ENCODE data around the gene ECI1.

DNA sequence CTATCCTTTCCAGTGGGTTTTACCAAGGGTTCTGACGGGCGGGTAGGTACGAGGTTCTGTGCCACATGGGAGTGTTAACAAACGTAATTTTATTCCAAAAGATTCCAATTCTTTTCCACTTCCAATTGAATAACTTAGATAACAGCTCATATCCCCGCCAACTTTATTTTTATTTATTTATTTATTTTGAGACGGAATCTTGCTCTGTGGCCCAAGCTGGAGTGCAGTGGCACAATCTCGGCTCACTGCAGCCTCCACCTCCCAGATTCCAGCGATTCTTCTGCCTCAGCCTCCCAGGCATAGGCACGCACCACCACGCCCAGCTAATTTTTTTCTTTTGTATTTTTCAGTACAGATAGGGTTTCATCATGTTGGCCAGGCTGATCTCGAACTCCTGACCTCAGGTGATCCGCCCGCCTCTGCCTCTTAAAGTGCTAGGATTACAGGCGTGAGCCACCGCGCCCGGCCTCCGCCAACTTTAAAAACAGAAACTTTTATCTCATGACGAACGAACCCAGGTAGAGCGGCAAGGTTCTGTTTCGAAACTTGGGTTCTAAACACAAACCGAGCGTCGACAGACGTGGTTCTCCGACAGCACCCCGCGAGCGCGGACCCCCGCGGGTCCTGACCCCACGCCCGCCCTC is 613 bp downstream of the ECI1 start:
- TF ChIP-seq, protein P1, sequence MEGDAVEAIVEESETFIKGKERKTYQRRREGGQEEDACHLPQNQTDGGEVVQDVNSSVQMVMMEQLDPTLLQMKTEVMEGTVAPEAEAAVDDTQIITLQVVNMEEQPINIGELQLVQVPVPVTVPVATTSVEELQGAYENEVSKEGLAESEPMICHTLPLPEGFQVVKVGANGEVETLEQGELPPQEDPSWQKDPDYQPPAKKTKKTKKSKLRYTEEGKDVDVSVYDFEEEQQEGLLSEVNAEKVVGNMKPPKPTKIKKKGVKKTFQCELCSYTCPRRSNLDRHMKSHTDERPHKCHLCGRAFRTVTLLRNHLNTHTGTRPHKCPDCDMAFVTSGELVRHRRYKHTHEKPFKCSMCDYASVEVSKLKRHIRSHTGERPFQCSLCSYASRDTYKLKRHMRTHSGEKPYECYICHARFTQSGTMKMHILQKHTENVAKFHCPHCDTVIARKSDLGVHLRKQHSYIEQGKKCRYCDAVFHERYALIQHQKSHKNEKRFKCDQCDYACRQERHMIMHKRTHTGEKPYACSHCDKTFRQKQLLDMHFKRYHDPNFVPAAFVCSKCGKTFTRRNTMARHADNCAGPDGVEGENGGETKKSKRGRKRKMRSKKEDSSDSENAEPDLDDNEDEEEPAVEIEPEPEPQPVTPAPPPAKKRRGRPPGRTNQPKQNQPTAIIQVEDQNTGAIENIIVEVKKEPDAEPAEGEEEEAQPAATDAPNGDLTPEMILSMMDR (conservative IDR thresholded peaks at IDR 0.05; ENCODE audit: low read depth, low read length) = no peak
- no peak for TF ChIP-seq EZH2phosphoT487 (IDR thresholded peaks at IDR 0.05; ENCODE audit: borderline replicate concordance, low read length)
- TF ChIP-seq EZH2 (IDR thresholded peaks at IDR 0.05; ENCODE audit: low read length, unreplicated experiment) = no peak
